ENCODE measurements around the gene MZT1. TPM values are rescaled to one million over a fixed set of nuclear protein-coding genes. Genes with fewer than 3 reads are reported as not detected.

MZT1 gene
- total and polyA plus RNA-seq, 2 donors (not counting 3 experiments of a cell fraction or from before 2014, with no cell fraction given) = 6.3 to 19.4 TPM

GRCh38 chr13:72678312-72678711, 49.1 kb downstream of the MZT1 start:
- H3K27me3 ChIP-seq (ENCODE audit: control insufficient read depth in 2 of 2, insufficient read depth in 2 of 2, low read length in 2 of 2) = peaks cover 0 to 8% of the 10 kb centered on the region in 2 experiments
- H3K9ac ChIP-seq (replicated peaks; ENCODE audit: extremely low read depth, insufficient read depth, low read length) = no peak overlapping the region
- DNase-seq (ENCODE audit: low read depth, low spot score) (peak; percentile 42), FAIRE-seq (peak; percentile 72)
- CTCF ChIA-PET = interaction anchor here (1.4 kb wide), 1 partner anchor 27 kb away, joined by 3 read pairs; no protein-coding TSS in a partner anchor
- POLR2A ChIA-PET = interaction anchor here (0.6 kb wide), 1 partner anchor 1265 kb away, joined by 3 read pairs; no protein-coding TSS in a partner anchor
- no peak overlapping the region for H3K4me2 ChIP-seq (ENCODE audit: insufficient read depth, low read length)
- TF ChIP-seq POLR2A (IDR thresholded peaks at IDR 0.05; ENCODE audit: low read depth, low read length) = no peak
- no peak for TF ChIP-seq FOS (IDR thresholded peaks at IDR 0.05; ENCODE audit: borderline replicate concordance, insufficient read depth, low read length)
- no peak for TF ChIP-seq JUN (IDR thresholded peaks at IDR 0.05; ENCODE audit: borderline replicate concordance, insufficient read depth, insufficient read length, low read depth)
- TF ChIP-seq CTCF (IDR thresholded peaks at IDR 0.05; ENCODE audit: extremely low read depth in 1 of 2, insufficient read depth in 1 of 2, low read depth in 1 of 2, low read length in 2 of 2) = no peak
- TF ChIP-seq EZH2 (IDR thresholded peaks at IDR 0.05; ENCODE audit: borderline replicate concordance, low read depth, low read length, severe bottlenecking) = no peak
- TF ChIP-seq POLR2AphosphoS5 (IDR thresholded peaks at IDR 0.05; ENCODE audit: insufficient read depth, low read depth, low read length) = no peak
- TF ChIP-seq MYC (IDR thresholded peaks at IDR 0.05; ENCODE audit: low read depth, low read length) = no peak
- no peak for TF ChIP-seq GATA2 (IDR thresholded peaks at IDR 0.05; ENCODE audit: insufficient read depth, insufficient read length, low read depth, low read length)
- TF ChIP-seq MAX (IDR thresholded peaks at IDR 0.05; ENCODE audit: insufficient read depth, insufficient read length) = no peak
- intact Hi-C loops (cut with micrococcal nuclease) (no loop called here), dilution Hi-C loops (cut with MboI; ENCODE audit: extremely low pct_ligation_motif_present, low sequenced_read_pairs) (no loop called here)
- no peak overlapping the region for H3K4me3 ChIP-seq (replicated peaks in 1 of 3; ENCODE audit: insufficient read depth in 1 of 3, low read depth in 1 of 3, low read length in 3 of 3)
- no peaks in the 10 kb centered on the region for H3K79me2 ChIP-seq (ENCODE audit: control insufficient read depth, insufficient read depth, low read length)
- H3K9me1 ChIP-seq (replicated peaks; ENCODE audit: control insufficient read depth, extremely low read depth, insufficient read depth, low read length) = no peaks in the 10 kb centered on the region
- H3K36me3 ChIP-seq (ENCODE audit: control insufficient read depth in 2 of 2, extremely low read depth in 1 of 2, insufficient read depth in 2 of 2, low read length in 2 of 2) = no peaks in the 10 kb centered on the region
- no TSS peak for BruUV-seq (replicated peaks)
- no peaks in the 10 kb centered on the region for H3K9me3 ChIP-seq (replicated peaks; ENCODE audit: control insufficient read depth, insufficient read depth, low read length)
- no peaks in the 10 kb centered on the region for H3K4me1 ChIP-seq (ENCODE audit: control insufficient read depth, extremely low read depth, insufficient read depth, low read length)
- no peaks in the 10 kb centered on the region for H4K20me1 ChIP-seq (replicated peaks; ENCODE audit: control insufficient read depth, extremely low read depth, insufficient read depth, low read length)
- no peak overlapping the region for H3K27ac ChIP-seq (ENCODE audit: insufficient read depth, low read depth, low read length)
- no peak overlapping the region for H2AFZ ChIP-seq (ENCODE audit: low read depth, low read length)

Data from endothelial cell of umbilical vein (primary cell).